HG02840 (cell line): Measurements from ENCODE around the gene C11orf98.
A peak's percentile ranks its signal among the peaks of the same experiment; 100 is the strongest.
"Not testable (repeated sequence)": the region's sequence is repeated elsewhere in the genome, so short reads cannot be mapped to it uniquely, and the experiment has no call there.

Source experiments
- ATAC-seq: cut with Tn5 transposase; IDR thresholded peaks from one replicate; pipeline ENCODE4 v1.9.1; 2021; ENCODE audit warnings: mild to moderate bottlenecking, moderate library complexity, moderate number of reproducible peaks; ENCODE audit not compliant: unreplicated experiment, low FRiP score

The C11orf98 gene

GRCh38 chr11:62654297-62654696 is 10.7 kb downstream of the C11orf98 start:
- ATAC-seq: no peak

DNA sequence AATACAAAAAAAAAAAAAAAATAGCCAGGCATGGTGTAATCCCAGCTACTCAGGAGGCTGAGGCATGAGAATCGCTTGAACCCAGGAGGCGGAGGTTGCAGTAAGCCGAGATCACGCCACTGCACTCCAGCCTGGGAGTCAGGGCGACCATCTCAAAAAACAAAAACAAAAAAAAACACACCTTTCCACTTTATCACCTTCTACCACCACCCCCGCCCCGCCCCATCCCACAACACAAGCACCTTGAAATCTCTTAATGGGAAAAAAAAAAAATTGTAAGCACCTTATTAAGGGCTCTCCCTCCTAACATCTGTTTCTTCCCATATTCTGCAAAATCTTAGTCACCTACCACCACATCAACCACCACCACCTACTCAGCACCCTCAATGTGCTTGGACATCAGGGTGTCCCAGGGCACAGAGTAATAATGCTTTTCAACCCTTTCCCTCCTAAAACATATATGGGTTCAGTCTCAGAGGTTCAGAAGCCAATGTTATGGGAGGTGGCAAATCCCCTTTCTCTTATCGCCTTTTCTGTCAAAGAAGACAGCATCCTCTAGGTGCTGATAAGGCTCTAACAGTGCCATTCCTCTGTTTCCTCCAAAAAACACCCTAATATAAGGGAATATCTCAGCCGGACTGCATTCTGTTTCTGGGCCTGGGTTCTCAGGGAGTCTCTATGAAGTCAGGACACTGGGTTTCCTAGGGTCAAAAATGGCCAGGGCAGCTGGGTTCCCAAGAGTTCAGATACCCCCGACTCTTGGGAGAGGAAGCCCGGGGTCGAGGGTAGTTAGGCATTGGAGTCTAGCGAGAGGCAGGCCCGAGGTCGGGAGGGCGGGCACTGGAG is 12.6 kb downstream of the C11orf98 start:
- peak; percentile 16 for ATAC-seq

DNA sequence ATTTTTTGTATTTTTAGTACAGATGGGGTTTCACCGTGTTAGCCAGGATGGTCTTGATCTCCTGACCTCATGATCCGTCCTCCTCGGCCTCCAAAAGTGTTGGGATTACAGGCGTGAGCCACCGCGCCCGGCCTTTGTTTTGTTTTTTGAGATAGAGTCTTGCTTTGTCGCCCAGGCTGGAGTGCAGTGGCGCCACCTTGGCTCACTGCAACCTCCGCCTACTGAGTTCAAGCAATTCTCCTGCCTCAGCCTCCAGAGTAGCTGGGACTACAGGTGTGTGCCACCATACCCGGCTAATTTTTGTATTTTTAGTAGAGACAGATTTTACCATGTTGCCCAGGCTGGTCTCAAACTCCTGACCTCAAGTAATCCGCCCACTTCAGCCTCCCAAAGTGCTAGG is 14.7 kb downstream of the C11orf98 start:
- ATAC-seq: not testable (repeated sequence)

DNA sequence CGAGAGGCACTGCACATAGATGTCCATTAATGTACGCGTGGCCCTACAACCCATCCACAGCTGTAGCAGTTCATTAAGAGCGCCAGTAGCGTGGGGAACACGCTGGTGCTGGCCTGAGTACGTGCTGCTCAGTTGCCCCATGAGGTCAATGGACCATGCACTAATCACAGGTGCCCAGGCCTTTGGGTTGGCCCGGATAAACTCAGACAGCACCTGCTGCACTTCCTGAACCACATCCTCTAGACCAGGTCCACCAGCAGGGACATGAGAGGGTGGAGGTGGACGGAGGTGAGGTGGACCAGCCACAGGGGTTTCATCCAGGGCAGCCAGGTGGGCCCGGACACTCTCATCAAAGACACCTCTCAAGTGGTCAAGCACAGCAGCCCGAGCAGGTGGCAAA is 15.5 kb downstream of the C11orf98 start:
- ATAC-seq: no peak

DNA sequence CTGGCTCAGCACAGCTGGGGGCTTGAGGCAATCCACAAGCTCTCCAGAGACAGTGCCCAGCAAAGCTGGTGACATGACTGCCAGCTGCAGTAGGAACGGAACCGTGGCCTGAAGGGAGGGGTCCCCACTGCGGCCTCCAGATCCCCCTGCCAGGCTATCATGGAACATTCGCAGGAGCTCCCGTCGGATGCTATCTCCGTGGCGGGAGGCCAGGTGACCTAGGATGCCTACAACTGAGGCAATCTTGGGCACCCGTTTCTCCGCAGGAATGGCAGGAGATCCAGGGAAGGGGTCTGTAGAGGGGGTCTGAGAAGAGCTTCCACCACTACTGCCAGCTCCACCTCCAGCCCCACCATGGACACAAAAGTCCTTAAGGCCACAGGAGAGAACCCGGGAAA is 16.0 kb downstream of the C11orf98 start:
- ATAC-seq: no peak

- no peak for ATAC-seq
Observed at GRCh38 chr11:62648185-62648966, 16.6 kb downstream of the C11orf98 start.

- ATAC-seq: no peak
Observed at GRCh38 chr11:62647609-62648005, 17.4 kb downstream of the C11orf98 start.

DNA sequence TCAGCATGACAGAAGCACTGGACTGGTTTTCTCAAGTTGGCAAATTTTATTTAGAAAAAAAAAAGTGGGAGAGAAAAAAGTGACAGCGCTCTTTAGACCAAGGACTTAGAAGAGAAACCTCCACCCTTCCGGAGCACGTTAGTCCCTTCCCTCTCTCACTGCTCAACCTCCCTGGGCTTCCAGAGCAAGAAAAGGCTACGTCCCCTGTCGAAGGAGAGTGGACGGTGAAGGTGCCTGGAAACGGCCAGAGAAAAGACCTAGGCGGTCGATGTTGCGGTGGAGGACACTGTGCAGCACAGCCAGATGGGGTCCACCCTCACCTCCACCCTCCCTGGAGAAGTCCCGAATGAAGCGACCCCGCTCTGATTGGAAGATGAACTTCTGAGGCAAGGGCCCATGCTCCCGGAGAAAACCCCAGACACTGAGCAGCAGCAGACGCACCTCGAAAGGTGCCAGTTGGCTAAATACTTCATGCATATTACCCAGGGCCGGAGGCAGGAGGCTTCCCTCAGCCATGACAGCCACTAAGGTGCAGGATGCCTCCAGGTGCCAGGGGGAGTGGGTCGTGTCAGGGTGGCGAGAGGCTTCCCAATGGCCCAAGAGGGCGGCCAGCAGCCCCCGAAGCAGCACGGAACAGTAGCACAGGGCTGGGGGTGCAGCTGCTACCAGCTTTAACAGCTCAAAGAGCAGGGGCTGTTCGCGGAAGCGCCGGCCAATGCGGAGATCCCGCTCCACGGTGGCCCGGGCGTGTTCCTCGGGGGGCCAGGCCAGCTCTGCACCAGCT is 18.0 kb downstream of the C11orf98 start:
- ATAC-seq: no peak

GRCh38 chr11:62645946-62646824 is 18.8 kb downstream of the C11orf98 start, which contains the start of gene GANAB:
TSS of gene GANAB (minus strand) at chr11:62646613. CDS start at chr11:62646599, 14 bp downstream.
- peak; percentile 87 for ATAC-seq

DNA sequence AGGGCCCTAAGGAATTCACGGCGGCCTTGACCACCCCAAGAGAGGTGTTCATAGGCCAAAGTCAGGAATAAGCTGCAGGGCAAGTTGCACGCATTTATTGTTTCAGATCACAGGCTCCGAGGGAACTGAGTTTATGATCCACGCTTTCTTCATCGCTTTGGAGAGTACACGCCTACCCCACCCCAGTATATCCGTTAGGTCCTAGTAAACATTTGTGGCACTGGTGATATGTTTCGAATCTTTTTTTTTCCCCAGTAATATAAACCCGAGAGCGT is 19.4 kb downstream of the C11orf98 start:
- no peak for ATAC-seq

DNA sequence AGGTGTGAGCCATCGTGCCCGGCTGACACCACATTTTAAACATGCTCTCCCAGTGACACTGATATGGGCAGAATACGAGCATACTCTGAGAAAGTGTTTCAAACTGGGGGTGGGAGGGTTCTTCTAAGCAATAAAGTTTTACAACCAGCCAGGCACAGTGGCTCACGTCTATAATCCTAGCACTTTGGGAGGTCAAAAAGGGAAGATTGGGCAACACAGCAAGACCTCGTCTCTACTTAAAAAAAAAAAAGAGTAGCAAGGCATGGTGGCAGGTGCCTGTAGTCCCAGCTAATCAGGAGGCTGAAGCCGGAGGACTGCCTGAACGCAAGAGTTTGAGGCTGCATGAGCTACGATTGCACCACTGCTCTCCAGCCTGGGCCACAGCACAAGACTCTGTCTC is 20.8 kb downstream of the C11orf98 start:
- ATAC-seq: no peak

GRCh38 chr11:62632492-62632891 is 32.5 kb downstream of the C11orf98 start:
- no peak for ATAC-seq

DNA sequence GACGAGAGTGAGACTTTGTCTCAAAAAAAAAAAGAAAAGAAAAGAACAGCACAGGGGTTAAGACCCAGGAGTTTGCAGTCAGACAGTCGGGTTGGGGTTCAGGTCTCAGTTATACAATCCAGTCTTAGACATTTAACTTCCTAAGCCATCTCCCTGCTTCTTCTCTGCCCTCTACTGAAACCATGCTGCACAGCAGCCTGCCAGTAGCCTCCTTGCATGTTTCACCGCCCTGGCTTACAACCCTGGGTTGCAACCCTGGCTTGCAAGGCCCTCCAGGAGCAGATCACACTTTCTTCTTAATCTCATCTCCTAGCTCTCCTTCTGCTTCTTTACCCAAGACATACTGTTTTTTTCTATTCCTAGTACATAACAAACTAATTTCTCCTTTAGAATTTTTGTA is 37.3 kb downstream of the C11orf98 start:
- no peak for ATAC-seq

DNA sequence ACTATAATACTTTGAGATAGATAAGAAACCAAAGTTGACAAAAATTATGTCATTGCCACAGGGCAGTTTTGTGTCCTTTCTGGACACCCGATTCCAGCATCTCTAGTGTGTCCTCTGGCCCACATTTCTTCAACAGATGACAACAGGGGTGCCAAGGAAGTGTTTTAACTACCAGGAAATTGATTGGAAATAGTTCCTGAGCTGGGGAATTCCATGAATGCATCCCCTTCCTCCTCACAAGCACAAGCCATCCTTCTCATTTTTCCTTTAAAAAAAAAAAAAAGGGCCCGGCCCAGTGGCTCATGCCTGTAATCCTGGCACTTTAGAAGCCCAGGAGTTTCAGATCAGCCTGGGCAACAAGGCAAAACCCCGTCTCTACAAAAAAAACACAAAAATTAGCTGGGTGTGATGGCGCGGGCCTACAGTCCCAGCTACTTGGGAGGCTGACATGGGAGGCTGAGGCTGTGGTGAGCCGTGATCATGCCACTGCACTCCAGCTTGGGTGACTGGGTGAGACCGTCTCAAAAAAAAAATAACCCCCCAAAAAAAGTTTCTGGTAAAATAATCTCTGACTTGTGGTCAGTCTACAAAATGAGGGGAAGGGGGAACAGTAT is 42.4 kb downstream of the C11orf98 start:
- no peak for ATAC-seq

- peak; percentile 89 for ATAC-seq
Observed at GRCh38 chr11:62621567-62622470, 43.2 kb downstream of the C11orf98 start, which contains the start of gene B3GAT3. TSS of gene B3GAT3 (minus strand) at chr11:62621986. CDS start at chr11:62621947, 39 bp downstream.

GRCh38 chr11:62621027-62621566 is 43.9 kb downstream of the C11orf98 start:
- ATAC-seq: no peak

DNA sequence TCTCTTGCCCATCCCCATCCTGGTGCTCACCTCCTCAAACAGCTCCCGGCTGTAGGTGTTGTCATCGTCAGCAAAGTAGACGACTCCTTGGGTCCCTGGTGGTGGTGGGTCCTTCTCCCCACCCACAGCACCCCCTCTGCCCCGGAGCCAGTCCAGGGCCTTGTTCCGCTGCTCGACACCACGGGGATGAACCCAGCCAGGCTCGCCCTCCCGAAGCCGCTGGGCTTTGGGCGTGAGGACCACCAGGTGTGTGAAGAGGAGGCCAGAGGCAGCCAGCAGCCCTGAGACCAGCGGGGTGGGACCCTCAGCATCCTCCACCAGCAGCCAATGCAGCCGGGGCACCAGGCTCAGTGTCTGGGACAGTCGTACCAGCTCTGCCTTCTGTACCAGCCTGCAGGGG is 48.1 kb downstream of the C11orf98 start:
- ATAC-seq: not testable (repeated sequence)

DNA sequence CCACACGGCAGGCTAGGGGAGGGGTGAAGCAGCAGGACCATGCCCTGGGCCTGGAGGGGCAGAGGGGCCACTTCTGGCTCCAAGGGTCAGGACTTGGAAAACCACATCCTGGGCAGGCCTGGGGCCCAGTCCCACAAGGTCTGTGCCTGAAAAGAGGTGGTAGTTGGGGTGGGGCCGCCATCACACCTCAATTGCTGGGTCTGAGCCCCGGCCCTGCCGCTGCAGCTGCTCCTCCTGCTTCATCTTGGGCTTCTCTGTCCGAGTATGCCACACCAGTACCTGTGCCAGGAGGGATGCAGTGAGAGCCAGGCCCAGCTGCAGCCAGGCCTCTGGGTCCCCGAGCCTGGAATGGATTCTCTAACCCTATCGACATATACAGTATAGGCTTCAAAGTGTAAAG is 49.5 kb downstream of the C11orf98 start:
- no peak for ATAC-seq
